C4-2B (cell line): ENCODE results near the gene ZNF423.

Experiments used
- ZFX ChIP-seq: fragments of 450-650 bp; IDR thresholded peaks from 2 replicates; pipeline ENCODE4 v1.6.1; 2017
- TF ChIP-seq, protein P1 (sequence below): fragments of 450-650 bp; conservative IDR thresholded peaks from 2 replicates; pipeline ENCODE4 v1.5.1; 2017; ENCODE audit warnings: mild to moderate bottlenecking

DNA sequence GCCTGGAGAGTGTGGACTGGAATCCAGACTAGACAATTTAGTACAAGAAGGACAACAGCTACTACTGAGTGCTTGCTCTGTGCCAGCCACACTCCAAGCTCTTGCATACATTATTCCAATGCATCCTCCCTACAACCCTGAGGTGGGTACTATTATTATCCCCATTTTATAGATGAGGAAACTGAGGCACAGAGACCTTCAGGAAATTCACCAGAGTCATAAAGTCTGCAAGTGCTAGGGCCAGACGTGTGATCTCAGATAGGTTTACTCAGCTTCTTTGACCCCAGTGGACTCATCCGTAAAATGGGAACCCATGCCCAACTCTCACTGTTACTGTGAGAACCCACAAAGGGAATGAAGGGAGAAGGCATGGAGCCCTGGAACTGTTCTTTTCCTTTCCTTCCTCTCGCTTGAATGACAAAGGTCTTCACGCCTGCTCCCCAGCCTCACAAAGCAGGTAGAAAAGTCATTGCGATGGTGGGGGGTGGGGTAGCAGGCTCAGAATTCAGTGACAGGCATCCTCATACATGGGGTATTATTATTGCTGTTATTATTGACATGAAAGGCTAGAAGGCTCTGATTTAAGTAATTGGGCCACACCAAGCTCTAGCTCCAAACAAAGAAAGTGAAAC lies 160.0 kb downstream of the ZNF423 start:
- TF ChIP-seq, protein P1, sequence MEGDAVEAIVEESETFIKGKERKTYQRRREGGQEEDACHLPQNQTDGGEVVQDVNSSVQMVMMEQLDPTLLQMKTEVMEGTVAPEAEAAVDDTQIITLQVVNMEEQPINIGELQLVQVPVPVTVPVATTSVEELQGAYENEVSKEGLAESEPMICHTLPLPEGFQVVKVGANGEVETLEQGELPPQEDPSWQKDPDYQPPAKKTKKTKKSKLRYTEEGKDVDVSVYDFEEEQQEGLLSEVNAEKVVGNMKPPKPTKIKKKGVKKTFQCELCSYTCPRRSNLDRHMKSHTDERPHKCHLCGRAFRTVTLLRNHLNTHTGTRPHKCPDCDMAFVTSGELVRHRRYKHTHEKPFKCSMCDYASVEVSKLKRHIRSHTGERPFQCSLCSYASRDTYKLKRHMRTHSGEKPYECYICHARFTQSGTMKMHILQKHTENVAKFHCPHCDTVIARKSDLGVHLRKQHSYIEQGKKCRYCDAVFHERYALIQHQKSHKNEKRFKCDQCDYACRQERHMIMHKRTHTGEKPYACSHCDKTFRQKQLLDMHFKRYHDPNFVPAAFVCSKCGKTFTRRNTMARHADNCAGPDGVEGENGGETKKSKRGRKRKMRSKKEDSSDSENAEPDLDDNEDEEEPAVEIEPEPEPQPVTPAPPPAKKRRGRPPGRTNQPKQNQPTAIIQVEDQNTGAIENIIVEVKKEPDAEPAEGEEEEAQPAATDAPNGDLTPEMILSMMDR = no peak
- TF ChIP-seq ZFX = no peak
